Stimulated activated CD4-positive, alpha-beta T cell treated with anti-CD3 and anti-CD28 coated beads, Interleukin-2, amount 100 ng/mL, for 4 hours (primary cell): ENCODE measurements around the gene RHOD.

Experiments
- DNase-seq: peaks from one replicate; pipeline ENCODE4 v3.0.0-alpha.2; 2020; ENCODE audit warnings: low read depth

RHOD gene

GRCh38 chr11:67056267-67057204 lies at the start of gene RHOD:
Gene RHOD, plus strand, starts transcription at chr11:67056847. Its CDS starts 56 bp downstream, at chr11:67056903.
- DNase-seq, result no peak

GRCh38 chr11:67007126-67007525 lies 49.5 kb upstream of the RHOD start:
- DNase-seq, result no peak

- no peak for DNase-seq
Observed at GRCh38 chr11:67010296-67010905, 46.2 kb upstream of the RHOD start.

GRCh38 chr11:67013511-67014045 lies 43.1 kb upstream of the RHOD start:
- DNase-seq, result no peak

- no peak for DNase-seq
Observed at GRCh38 chr11:67014343-67014742, 42.3 kb upstream of the RHOD start.

GRCh38 chr11:67015048-67015447 lies 41.6 kb upstream of the RHOD start:
- DNase-seq, result no peak

- DNase-seq, result no peak
Observed at GRCh38 chr11:67016550-67016949, 40.1 kb upstream of the RHOD start.

- no peak for DNase-seq
Observed at GRCh38 chr11:67020949-67021348, 35.7 kb upstream of the RHOD start.

GRCh38 chr11:67022341-67022933 lies 34.2 kb upstream of the RHOD start:
- no peak for DNase-seq

- DNase-seq, result no peak
Observed at GRCh38 chr11:67022961-67023956, 33.4 kb upstream of the RHOD start, which contains the start of gene SYT12. Gene SYT12, plus strand, starts transcription at chr11:67023134. Its CDS starts 7,011 bp downstream, at chr11:67030145.

GRCh38 chr11:67023957-67024353 lies 32.7 kb upstream of the RHOD start:
- DNase-seq, result no peak

GRCh38 chr11:67024410-67024809 lies 32.2 kb upstream of the RHOD start:
- DNase-seq, result peak; percentile 42

GRCh38 chr11:67024966-67025365 lies 31.7 kb upstream of the RHOD start:
- DNase-seq, result no peak

- no peak for DNase-seq
Observed at GRCh38 chr11:67025750-67026149, 30.9 kb upstream of the RHOD start.

GRCh38 chr11:67026941-67027340 lies 29.7 kb upstream of the RHOD start:
- no peak for DNase-seq

GRCh38 chr11:67027483-67027930 lies 29.1 kb upstream of the RHOD start:
- DNase-seq, result no peak

GRCh38 chr11:67027943-67028542 lies 28.6 kb upstream of the RHOD start:
- no peak for DNase-seq

- no peak for DNase-seq
Observed at GRCh38 chr11:67029146-67029545, 27.5 kb upstream of the RHOD start.

GRCh38 chr11:67030976-67031375 lies 25.7 kb upstream of the RHOD start:
- DNase-seq, result no peak

- no peak for DNase-seq
Observed at GRCh38 chr11:67031791-67032561, 24.7 kb upstream of the RHOD start.
